ENCODE results near the gene PHACTR3. TPM values are rescaled to one million over a fixed set of nuclear protein-coding genes. Genes with fewer than 3 reads are reported as not detected.

The PHACTR3 gene
- total RNA-seq, 2 donors from 2014 or later, result 0.86 to 24.2 TPM

- TF ChIP-seq CTCF (IDR thresholded peaks at IDR 0.05), result no peak
- no peak for DNase-seq (ENCODE audit: low spot score)
- Histone ChIP-seq H3K9me3 (no peaks in the 10 kb centered on the region), H3K27ac (no peak overlapping the region), H3K36me3 (no peaks in the 10 kb centered on the region), H3K4me3 (no peak overlapping the region), H3K27me3 (no peaks in the 10 kb centered on the region), H3K4me1 (peaks cover 0 to 4% of the 10 kb centered on the region in 2 donors)
Measured at GRCh38 chr20:59566631-59567524, 37.5 kb upstream of the PHACTR3 start.

DNA sequence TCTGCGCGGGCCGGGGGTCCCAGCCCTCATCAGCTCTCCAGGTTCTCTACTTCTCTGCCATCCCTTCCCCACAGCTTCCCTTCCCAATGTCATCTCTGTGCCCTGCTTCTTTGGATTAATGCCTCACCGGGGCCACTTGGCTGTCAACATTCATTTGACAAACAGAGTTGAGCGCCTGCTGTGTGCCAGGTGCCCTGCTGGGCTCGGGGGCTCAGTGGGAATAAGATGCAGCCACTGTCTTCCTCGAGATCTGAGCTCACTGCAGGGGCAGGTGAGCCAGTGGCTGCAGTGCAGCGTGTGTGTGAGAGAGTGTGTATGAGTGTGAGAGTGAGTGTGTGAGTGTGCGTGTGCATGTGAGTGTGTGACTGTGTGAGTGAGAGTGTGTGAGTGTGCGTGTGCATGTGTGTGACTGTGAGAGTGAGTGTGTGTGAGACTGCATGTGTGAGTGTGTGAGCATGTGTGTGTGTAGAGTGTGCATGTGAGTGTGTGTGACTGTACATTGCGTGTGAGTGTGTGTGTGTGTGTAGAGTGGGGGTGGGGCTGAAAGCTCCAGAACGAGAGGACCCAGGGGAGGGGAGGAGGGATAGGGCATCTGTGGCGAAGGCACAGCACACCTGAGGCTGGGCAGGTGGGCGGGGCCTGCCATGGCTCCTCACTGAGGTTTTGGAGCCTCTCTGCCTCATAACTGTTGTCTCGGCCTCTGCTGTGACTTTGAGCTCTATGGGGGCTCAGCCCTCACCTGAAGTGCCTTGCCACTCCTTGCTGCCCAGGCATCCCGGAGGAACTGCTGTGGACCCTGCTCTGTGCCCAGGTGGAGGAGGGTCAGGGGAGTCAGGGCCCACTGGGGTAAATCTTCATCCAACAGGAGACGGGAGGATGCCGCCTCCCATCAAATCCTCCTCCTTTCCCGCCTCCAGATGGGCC, 36.5 kb upstream of the PHACTR3 start:
- H3K4me1 ChIP-seq, result peaks cover 0 to 8% of the 10 kb centered on the region in 2 donors
- no peaks in the 10 kb centered on the region for H3K9me3 ChIP-seq
- H3K36me3 ChIP-seq, result no peaks in the 10 kb centered on the region
- DNase-seq (ENCODE audit: low spot score), result no peak
- H3K4me3 ChIP-seq, result no peak overlapping the region
- H3K27ac ChIP-seq, result no peak overlapping the region
- TF ChIP-seq CTCF (IDR thresholded peaks at IDR 0.05), result no peak
- H3K27me3 ChIP-seq, result no peaks in the 10 kb centered on the region

DNA sequence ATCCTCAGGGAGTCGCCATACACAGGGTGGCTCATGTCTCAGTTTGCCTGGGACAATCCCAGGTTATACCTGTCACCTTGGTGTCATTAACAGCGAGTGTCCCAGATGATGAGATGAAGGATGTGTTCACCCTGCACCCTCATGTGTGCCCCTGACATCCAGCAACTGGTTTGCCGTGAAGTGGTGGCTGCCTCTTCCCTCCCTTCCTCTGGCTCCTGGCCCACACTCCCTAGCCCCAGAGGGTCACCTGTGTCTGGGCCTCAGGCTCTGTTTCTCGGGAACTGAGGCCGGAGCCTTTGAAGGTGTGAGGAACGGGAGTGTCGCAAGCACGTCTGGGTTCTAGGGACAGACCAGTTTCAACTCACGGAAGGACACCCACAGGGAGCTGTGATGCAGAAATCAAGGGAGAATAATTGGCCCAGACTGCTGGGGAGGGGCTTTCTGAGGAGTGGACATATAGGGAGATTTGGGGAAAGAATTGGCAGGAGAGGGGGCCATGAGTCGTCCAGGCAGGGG, 35.8 kb upstream of the PHACTR3 start:
- H3K36me3 ChIP-seq, result no peaks in the 10 kb centered on the region
- no peak for TF ChIP-seq CTCF (IDR thresholded peaks at IDR 0.05)
- H3K9me3 ChIP-seq, result no peaks in the 10 kb centered on the region
- H3K4me1 ChIP-seq, result peaks cover 0 to 8% of the 10 kb centered on the region in 2 donors
- no peak overlapping the region for H3K27ac ChIP-seq
- no peaks in the 10 kb centered on the region for H3K27me3 ChIP-seq
- no peak overlapping the region for H3K4me3 ChIP-seq
- DNase-seq (ENCODE audit: low spot score), result no peak

DNA sequence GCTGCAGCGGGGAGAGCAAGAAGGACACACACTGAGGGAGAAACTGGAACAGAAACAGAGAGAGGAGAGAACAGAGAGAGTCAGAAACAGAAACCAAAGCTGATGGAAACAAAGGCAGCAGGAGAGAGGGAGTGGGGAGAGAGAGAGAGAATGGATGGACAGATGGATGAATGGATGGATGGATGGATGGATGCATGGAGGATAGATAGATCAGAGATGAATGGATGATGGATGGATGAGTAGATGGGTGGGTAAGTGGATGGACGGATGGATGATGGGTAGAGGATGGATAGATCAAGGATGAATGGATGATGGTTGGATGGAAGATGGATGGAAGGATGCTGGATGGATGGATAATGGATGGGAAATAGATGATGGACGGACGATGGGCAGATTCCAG, 35.0 kb upstream of the PHACTR3 start:
- no peak overlapping the region for H3K27ac ChIP-seq
- no peaks in the 10 kb centered on the region for H3K36me3 ChIP-seq
- peaks cover 0 to 8% of the 10 kb centered on the region in 2 donors for H3K4me1 ChIP-seq
- no peaks in the 10 kb centered on the region for H3K9me3 ChIP-seq
- no peaks in the 10 kb centered on the region for H3K27me3 ChIP-seq
- no peak for TF ChIP-seq CTCF (IDR thresholded peaks at IDR 0.05)
- no peak overlapping the region for H3K4me3 ChIP-seq
- no peak for DNase-seq (ENCODE audit: low spot score)

DNA sequence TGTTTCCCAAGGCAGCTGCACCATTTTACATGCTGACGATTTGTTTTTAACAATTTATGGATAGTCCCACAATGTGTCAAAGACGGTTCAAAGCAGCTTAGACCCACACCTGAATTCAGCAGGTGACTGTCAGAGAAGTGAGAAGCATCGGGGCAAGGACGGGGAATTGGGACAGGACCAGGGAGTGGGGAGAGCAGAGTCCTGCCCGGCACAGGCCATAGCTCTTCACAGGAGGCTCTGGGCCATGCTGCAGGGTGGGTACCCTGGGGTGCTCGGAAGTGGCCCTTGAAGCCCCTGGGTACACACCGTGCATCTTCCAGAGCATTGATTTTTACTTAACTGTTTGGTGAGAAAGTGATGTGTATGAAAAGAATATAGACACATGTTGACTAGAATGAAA, 33.2 kb upstream of the PHACTR3 start:
- no peaks in the 10 kb centered on the region for H3K9me3 ChIP-seq
- no peak overlapping the region for H3K27ac ChIP-seq
- H3K4me3 ChIP-seq, result no peak overlapping the region
- DNase-seq (ENCODE audit: low spot score), result no peak
- no peak for TF ChIP-seq CTCF (IDR thresholded peaks at IDR 0.05)
- H3K36me3 ChIP-seq, result no peaks in the 10 kb centered on the region
- no peaks in the 10 kb centered on the region for H3K27me3 ChIP-seq
- H3K4me1 ChIP-seq, result peaks cover 0 to 8% of the 10 kb centered on the region in 2 donors

All from right atrium auricular region (tissue), 2 donors.